DND-41 (cell line): Measurements from ENCODE around the gene AHNAK.

Experiments
- EZH2 ChIP-seq: IDR thresholded peaks from 3 replicates; pipeline ENCODE4 v1.6.1; 2012; ENCODE audit warnings: borderline replicate concordance, low read depth, mild to moderate bottlenecking, moderate library complexity, low read length, inconsistent platforms; ENCODE audit not compliant: severe bottlenecking
- TF ChIP-seq, protein P1 (sequence below): IDR thresholded peaks from 2 replicates; pipeline ENCODE4 v1.5.1; 2012; ENCODE audit warnings: borderline replicate concordance, low read length, moderate library complexity, mild to moderate bottlenecking; ENCODE audit not compliant: poor library complexity, severe bottlenecking; ENCODE audit errors: extremely low read depth

DNA sequence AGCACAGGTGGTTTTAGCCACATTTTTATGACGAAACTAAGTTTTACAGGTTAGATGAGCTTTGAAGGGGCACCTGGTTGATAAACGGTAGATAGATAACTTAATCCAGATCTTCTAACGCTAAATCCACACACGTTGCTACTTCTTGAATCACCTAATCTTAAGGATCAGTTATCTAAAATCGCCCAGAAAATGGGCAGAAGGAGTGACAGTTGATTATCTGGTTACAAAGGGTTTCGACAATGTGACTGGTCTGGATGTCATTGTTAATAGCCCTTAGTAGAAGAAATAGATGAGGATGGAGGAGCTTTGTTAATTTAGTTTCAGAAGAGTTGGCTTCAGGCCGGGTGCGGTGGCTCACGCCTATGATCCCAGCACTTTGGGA, 84.1 kb downstream of the AHNAK start:
- TF ChIP-seq, protein P1, sequence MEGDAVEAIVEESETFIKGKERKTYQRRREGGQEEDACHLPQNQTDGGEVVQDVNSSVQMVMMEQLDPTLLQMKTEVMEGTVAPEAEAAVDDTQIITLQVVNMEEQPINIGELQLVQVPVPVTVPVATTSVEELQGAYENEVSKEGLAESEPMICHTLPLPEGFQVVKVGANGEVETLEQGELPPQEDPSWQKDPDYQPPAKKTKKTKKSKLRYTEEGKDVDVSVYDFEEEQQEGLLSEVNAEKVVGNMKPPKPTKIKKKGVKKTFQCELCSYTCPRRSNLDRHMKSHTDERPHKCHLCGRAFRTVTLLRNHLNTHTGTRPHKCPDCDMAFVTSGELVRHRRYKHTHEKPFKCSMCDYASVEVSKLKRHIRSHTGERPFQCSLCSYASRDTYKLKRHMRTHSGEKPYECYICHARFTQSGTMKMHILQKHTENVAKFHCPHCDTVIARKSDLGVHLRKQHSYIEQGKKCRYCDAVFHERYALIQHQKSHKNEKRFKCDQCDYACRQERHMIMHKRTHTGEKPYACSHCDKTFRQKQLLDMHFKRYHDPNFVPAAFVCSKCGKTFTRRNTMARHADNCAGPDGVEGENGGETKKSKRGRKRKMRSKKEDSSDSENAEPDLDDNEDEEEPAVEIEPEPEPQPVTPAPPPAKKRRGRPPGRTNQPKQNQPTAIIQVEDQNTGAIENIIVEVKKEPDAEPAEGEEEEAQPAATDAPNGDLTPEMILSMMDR: no peak
- no peak for TF ChIP-seq EZH2
